GM12891 (cell line): ENCODE data around the gene FAM156A.
"Not testable (repeated sequence)": the region's sequence is repeated elsewhere in the genome, so short reads cannot be mapped to it uniquely, and the experiment has no call there.

Experiments
- PAX5 ChIP-seq: IDR thresholded peaks from 2 replicates; pipeline ENCODE4 v1.6.1; 2011; ENCODE audit warnings: low read length, moderate library complexity, mild to moderate bottlenecking; ENCODE audit not compliant: insufficient read depth, severe bottlenecking
- POLR2A ChIP-seq: IDR thresholded peaks from 2 replicates; pipeline ENCODE4 v1.6.1; 2011; ENCODE audit warnings: low read depth, low read length, control low read depth
- POLR2AphosphoS5 ChIP-seq: IDR thresholded peaks from 2 replicates; pipeline ENCODE4 v1.6.1; 2011; ENCODE audit warnings: low read depth, low read length, control low read depth

DNA sequence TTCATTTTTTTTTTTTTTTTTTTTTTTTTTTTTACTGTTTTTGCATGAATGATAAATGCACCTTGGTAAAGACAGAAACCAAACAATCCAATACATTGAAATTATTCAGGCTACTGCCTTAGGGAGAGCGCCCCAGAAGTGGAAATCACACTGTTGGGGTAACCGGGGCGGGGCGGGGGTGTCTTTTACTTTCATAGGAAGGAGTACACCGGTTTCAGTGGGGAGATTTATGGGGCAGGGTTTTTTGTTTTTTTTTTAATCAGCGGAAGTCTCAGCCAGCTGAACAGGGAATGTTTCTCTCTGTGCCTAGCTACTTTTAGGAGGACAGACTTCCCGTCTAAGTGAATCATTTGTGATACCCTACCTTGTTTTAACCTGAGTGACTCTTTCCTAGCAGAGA, 643 bp upstream of the FAM156A start:
- not testable (repeated sequence) for TF ChIP-seq POLR2A, POLR2AphosphoS5, PAX5
